ENCODE results near the gene RNPEPL1.

Gene RNPEPL1

DNA sequence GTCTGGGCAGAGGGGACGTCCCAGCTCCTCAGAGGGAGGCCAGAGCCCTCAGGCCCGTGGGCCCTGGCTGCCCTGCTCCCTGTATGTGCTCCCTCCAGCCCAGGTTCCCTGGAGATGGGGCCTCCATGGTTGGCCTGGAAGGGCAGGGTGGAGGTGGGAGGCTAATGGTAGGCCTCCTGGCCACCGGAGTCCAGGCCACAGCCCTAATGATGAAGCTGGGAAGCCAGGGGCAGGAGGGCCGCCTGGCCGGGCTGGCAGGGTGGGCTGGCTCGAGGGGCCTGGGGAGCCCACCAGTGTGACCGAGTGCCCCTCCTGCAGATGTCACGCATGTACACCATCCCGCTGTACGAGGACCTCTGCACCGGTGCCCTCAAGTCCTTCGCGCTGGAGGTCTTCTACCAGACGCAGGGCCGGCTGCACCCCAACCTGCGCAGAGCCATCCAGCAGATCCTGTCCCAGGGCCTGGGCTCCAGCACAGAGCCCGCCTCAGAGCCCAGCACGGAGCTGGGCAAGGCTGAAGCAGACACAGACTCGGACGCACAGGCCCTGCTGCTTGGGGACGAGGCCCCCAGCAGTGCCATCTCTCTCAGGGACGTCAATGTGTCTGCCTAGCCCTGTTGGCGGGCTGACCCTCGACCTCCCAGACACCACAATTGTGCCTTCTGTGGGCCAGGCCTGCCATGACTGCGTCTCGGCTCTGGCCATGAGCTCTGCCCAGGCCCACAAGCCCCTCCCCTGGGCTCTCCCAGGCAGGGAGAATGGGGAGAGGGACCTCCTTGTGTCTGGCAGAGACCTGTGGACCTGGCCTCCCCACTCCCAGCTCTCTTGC lies 9.2 kb downstream of the RNPEPL1 start:
- no peak for DNase-seq (ENCODE audit: low spot score)

DNA sequence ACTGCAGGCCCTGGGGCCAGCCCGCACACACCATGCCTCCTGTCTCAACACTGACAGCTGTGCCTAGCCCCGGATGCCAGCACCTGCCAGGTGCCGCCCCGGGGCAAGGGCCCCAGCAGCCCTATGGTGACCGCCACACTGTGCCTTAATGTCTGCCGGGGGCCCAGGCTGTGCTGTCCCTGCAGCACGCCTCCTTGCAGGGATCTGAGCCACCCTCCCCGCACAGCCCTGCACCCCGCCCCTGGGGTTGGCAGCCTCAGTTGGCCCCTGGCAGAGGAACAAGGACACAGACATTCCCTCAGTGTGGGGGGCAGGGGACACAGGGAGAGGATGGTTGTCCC lies 9.8 kb downstream of the RNPEPL1 start:
- DNase-seq (ENCODE audit: low spot score), result no peak

DNA sequence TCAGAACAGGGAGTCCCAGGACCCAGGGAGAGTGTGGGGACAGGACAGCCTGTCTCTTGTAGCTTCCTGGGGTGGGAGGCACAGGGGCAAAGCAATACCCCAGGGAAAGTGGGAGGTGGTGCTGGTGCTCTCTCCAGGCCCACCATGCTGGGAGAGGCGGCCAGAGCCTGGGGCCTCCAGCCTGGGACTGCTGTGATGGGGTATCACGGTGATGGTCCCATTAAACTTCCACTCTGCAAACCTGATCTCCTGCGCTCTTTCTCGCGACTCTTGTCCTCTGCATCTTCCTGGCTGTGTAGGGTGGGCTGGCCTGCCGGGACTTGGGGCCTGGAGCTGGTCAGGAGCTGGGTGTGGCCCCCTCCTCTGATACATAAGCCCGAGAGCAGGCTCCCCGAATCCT lies 10.2 kb downstream of the RNPEPL1 start:
- no peak for DNase-seq (ENCODE audit: low spot score)

- no peak for DNase-seq (ENCODE audit: low spot score)
Measured at GRCh38 chr2:240579071-240579762, 10.9 kb downstream of the RNPEPL1 start.

DNA sequence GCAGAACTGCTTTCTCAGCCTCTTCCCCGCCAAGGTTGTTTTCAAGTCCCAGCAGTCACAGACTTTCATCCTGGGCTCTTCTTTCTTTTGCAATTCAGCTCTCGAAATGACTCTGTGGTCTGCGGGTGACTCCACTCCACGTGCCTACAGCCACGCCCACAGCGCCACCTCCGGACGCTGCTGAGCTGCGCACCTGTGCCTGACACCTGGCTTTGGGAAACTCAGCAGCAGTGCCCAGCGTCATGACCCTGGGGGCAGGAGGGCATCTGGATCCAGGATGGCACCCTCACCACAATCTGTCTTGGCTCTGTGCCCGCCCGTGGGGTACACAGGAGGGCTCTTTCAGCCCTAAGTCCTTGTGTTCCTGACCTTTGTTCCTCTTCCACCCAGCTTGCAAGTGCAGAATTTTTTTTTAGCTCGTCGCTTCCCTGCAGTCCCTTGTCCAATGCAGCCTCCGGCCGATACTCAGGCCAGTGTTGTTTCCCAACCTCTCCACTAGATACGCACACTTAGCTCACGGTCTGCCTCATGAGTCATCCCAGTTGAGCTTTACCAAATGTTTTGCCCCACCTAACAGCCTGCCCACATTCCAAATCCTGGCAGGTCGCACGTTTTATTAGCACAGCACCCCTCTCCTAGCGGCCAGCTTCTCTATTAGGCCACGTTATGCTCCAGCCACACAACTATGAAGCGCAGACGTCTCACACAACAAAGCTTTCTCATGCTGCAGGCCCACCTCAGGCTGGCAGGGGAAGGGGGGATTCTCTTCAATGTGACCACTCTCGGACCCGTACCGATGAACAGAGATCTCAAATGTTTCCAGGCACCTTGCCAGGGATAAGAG lies 11.7 kb downstream of the RNPEPL1 start:
- no peak for DNase-seq (ENCODE audit: low spot score)

GRCh38 chr2:240581811-240582210 lies 13.5 kb downstream of the RNPEPL1 start:
- DNase-seq (ENCODE audit: low spot score), result no peak

- no peak for DNase-seq (ENCODE audit: low spot score)
Measured at GRCh38 chr2:240582781-240583180, 14.5 kb downstream of the RNPEPL1 start.

GRCh38 chr2:240583774-240584173 lies 15.5 kb downstream of the RNPEPL1 start:
- no peak for DNase-seq (ENCODE audit: low spot score)

- no peak for DNase-seq (ENCODE audit: low spot score)
Measured at GRCh38 chr2:240584486-240585031, 16.3 kb downstream of the RNPEPL1 start.

- no peak for DNase-seq (ENCODE audit: low spot score)
Measured at GRCh38 chr2:240585101-240585500, 16.8 kb downstream of the RNPEPL1 start.

DNA sequence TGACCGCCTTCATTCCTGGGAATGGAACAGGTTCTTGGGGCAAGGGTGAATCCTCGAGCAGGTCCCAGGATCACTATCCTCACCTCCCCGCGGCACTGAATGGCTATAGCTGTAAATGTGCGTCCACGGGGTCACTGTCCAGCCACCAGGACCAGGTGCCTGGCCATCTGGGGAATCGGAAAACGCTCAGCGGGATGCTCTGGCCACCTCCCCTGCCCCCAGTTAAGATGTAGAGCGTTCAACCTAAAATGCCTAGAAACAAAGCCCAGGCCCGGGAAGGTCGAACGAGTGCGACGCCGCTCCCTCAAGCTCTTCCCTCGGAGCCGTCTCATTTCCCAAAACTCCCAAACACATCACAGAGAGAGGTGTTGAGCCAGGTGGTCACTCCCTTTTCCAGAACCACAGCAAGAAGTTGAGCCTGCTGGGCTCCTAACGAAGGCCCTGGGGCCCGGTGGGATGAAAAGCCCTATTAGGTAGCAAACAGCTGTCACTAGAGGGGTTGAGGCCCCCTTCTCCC lies 17.5 kb downstream of the RNPEPL1 start:
- DNase-seq (ENCODE audit: low spot score), result no peak

DNA sequence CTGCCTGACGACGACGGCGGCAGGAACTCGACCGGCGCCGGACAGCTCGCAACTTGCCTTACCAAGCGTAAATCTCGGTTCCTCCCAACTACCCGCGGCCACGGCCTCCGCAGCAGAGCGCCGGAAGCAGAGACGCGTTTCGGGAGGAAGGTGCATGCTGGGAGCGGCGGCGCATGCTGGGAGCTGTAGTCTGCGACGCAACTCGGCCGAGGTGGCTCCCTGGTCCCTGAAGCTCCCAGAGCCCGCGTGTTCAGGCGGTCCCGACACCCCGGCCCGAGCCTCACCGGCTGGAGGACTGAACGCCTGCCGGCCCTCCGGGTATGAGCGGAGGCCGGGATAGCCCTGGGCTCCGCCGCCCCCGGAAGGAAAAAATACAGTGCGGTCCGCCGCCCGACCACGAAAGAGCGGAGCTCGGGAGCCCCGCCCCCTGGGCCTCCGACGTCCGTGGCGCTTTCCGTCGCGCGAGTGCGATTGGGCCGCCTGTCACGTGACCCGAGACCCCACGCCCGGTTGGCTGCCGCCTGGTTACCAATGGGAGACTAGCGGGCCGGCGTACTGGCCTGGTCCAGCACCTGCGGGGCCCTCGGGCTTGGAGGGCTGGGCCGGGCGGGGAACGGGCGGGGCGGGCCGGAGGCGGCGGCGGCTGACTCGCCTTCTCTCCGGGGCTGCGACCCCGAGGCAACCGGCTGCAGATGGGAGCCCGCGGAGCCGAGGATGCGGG lies 18.1 kb downstream of the RNPEPL1 start, which contains the start of gene CAPN10:
Gene CAPN10, plus strand, starts transcription at position 537 of the 721 bp plus-strand sequence. Its CDS starts 178 bp downstream, at position 715.
- peak; percentile 99 for DNase-seq (ENCODE audit: low spot score)

- DNase-seq (ENCODE audit: low spot score), result no peak
Measured at GRCh38 chr2:240586919-240587800, 18.9 kb downstream of the RNPEPL1 start.

DNA sequence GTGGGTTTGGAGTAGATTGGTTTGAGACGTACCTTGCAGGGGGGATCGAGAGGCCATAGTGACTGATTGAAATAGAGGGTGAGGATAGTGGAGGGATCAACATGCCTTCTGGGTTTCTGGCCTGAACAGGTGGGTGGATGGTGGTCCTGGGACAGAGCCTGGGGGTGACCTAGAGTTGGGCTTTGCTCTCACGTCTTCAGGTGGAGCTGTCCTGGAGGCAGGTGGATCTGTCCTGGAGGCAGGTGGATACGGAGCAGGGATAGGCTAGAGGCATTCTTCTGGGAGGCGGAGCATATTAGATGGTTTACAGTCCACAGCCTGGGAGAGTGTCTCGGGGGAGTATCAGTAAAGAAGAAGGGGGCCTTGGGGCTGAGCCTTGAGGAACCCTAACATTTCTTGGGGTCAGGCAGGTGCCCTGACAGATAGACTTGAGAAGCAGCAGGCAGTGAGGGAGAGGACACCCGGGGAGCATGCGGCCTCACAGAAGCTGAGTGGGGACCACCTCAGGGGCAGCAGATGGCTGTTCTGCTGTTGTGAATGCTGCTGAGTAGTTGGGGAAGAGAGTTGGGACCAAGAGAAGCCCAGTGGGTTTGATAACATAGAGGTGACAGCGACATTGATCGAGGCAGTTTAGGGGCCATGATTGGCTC lies 19.8 kb downstream of the RNPEPL1 start:
- DNase-seq (ENCODE audit: low spot score), result no peak

- no peak for DNase-seq (ENCODE audit: low spot score)
Measured at GRCh38 chr2:240588669-240589068, 20.4 kb downstream of the RNPEPL1 start.

- no peak for DNase-seq (ENCODE audit: low spot score)
Measured at GRCh38 chr2:240589375-240589774, 21.1 kb downstream of the RNPEPL1 start.

DNA sequence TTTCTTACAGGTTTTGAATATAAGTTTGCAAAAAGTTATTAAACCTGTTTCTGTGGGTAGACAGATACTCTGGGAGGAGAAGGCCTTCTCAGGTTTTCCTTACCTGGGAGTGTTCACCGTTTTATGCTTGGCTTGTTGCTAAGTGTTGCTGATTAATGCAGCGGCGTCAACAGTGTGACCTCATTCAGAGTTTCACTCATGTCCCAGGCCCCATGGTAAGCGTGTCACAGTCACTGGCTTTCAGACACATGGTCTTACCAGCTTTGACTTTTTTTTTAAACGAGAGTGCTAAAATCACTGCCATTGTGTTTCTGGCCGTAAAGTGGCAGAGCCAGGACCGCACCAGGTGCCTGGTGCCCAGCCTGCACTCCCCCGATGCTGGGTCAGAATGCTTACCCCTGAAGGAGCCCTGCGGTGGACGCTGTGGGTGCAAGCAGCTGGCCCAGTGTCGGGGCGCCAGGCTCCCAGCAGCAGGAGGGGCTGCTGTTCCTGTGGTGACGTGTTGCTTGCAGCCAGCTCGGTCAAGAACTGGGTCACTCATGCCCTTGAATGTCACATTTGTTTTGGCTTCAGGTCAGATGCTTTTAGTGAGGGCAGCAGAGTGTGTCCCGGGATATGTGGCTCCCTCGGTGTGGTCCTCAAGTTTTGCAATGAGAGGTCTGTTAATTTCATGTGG lies 21.7 kb downstream of the RNPEPL1 start:
- DNase-seq (ENCODE audit: low spot score), result no peak

DNA sequence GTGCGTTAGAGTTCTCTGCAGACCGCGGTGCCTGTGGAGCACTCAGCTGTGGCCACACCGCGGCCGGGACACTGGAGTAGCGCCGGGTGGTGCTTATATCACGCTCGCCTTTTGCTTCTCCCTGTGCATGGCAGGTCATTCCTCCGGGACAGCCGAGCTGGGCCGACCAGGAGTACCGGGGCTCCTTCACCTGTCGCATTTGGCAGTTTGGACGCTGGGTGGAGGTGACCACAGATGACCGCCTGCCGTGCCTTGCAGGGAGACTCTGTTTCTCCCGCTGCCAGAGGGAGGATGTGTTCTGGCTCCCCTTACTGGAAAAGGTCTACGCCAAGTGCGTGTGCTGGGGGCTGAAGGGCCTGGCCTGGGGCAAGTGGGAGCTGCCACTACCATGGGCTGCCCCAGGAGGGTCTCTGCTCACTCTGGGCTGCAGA lies 22.4 kb downstream of the RNPEPL1 start:
- no peak for DNase-seq (ENCODE audit: low spot score)

GRCh38 chr2:240591226-240591625 lies 22.9 kb downstream of the RNPEPL1 start:
- DNase-seq (ENCODE audit: low spot score), result no peak
